Keratinocyte (primary cell): ENCODE data around the gene AXIN1.

ENCODE experiments used
- CTCF ChIP-seq, 3 experiments: IDR thresholded peaks in 1 of 3; conservative IDR thresholded peaks in 1 of 3; optimal IDR thresholded peaks in 1 of 3; 2 replicates in 2 of 3; 3 replicates in 1 of 3; pipeline versions ENCODE3 to v1.5.1; 2011; ENCODE audit warnings: low read length in 3 of 3, mild to moderate bottlenecking in 3 of 3, moderate library complexity in 2 of 3, control low read depth in 1 of 3, inconsistent platforms in 1 of 3; ENCODE audit not compliant: insufficient read depth in 2 of 3; ENCODE audit errors: extremely low read depth in 1 of 3
- EZH2 ChIP-seq: IDR thresholded peaks from one replicate; pipeline ENCODE4 v1.6.1; 2012; ENCODE audit warnings: inconsistent platforms, mild to moderate bottlenecking, low read length, moderate library complexity

GRCh38 chr16:373020-373598 is 20.6 kb upstream of the AXIN1 start:
- TF ChIP-seq CTCF (optimal IDR thresholded peaks at IDR 0.05 in 1 of 3, IDR thresholded peaks at IDR 0.05 in 1 of 3, conservative IDR thresholded peaks at IDR 0.05 in 1 of 3; ENCODE audit: extremely low read depth in 1 of 3, insufficient read depth in 2 of 3, low read length in 3 of 3) (no peak), EZH2 (no peak)
